ENCODE results near the gene AP3D1.

The AP3D1 gene

DNA sequence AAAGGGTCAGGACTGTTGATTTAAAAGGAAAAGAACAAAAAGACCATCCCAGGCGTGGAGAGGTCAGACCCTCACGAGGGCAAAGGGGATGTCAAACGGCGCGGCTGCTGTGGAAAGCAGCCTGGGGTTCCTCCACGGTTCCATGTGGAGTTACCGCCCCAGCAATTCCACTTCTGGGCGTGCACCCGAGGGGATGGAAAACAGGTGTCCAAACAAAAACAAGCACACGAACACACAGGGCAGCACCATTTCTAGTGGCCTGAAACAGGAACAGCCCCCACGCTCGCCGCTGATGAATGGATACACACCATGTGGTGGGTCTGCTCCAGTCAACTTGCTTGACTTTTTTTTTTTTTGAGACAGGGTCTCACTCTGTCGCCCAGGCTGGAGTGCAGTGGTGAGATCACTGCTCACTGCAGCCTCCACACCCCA lies 11.2 kb downstream of the AP3D1 start:
- H3K36me3 ChIP-seq (replicated peaks; ENCODE audit: low read depth, low read length) = peaks cover 46% of the 10 kb centered on the region
- H3K4me3 ChIP-seq (ENCODE audit: low read length) = no peak overlapping the region
- H3K9ac ChIP-seq (ENCODE audit: low read length) = no peak overlapping the region
- no peaks in the 10 kb centered on the region for H3K9me3 ChIP-seq (ENCODE audit: insufficient read depth, low read length)
- no peak overlapping the region for H2AFZ ChIP-seq (ENCODE audit: low read depth, low read length)
- H3K27ac ChIP-seq (ENCODE audit: low read length) = no peak overlapping the region
- H3K27me3 ChIP-seq (ENCODE audit: low read depth, low read length) = no peaks in the 10 kb centered on the region
- H3K4me1 ChIP-seq (ENCODE audit: low read length) = no peaks in the 10 kb centered on the region
- peaks cover 93% of the 10 kb centered on the region for H3K79me2 ChIP-seq (ENCODE audit: low read length)
- H3K4me2 ChIP-seq (ENCODE audit: low read length) = no peak overlapping the region
- peaks cover 67% of the 10 kb centered on the region for H4K20me1 ChIP-seq (ENCODE audit: insufficient read depth, low read length)
- no peak for TF ChIP-seq EZH2phosphoT487 (IDR thresholded peaks at IDR 0.05; ENCODE audit: low read depth)
- TF ChIP-seq, protein P1, sequence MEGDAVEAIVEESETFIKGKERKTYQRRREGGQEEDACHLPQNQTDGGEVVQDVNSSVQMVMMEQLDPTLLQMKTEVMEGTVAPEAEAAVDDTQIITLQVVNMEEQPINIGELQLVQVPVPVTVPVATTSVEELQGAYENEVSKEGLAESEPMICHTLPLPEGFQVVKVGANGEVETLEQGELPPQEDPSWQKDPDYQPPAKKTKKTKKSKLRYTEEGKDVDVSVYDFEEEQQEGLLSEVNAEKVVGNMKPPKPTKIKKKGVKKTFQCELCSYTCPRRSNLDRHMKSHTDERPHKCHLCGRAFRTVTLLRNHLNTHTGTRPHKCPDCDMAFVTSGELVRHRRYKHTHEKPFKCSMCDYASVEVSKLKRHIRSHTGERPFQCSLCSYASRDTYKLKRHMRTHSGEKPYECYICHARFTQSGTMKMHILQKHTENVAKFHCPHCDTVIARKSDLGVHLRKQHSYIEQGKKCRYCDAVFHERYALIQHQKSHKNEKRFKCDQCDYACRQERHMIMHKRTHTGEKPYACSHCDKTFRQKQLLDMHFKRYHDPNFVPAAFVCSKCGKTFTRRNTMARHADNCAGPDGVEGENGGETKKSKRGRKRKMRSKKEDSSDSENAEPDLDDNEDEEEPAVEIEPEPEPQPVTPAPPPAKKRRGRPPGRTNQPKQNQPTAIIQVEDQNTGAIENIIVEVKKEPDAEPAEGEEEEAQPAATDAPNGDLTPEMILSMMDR (IDR thresholded peaks at IDR 0.05; ENCODE audit: low read depth, low read length) = no peak

DNA sequence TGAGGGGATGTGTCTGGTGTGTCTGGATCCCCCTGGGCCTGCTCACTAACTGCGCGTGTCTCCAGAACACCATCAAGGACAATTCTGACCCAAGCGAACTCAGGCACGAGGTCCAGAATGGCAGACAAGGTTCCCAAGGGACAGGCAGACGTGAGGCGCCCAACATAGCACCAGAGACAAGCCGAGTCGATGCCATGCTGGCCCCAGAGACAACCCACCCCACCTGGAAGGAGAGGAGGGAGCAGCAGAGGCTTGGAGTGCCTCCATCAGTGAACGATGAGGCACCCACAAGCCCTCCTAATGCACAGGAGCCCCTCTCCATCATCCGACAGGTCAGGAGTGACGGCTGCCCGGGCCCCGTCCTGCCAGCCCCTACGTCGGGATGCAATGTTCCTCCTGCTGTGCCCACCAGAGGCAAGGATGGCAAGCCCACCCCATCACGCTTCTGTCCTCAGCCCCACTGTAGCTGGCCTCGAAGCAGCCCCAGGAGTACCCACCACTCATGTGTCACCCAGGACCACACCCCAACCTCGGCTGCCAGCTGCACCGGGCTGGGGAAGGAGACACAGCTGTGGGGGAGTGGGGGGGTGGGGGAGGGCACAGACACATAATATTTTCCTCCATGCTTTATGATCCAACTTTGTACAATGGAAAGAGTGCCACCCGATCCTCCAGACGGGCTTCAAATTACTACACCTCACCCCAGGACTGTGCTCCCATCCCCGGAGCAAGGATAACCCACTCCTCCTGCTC lies 11.8 kb downstream of the AP3D1 start:
- Histone ChIP-seq H4K20me1 (ENCODE audit: insufficient read depth, low read length) (peaks cover 62% of the 10 kb centered on the region), H3K27me3 (ENCODE audit: low read depth, low read length) (no peaks in the 10 kb centered on the region), H3K9me3 (ENCODE audit: insufficient read depth, low read length) (no peaks in the 10 kb centered on the region), H2AFZ (ENCODE audit: low read depth, low read length) (no peak overlapping the region), H3K36me3 (replicated peaks; ENCODE audit: low read depth, low read length) (peaks cover 42% of the 10 kb centered on the region), H3K9ac (ENCODE audit: low read length) (no peak overlapping the region), H3K4me1 (ENCODE audit: low read length) (no peaks in the 10 kb centered on the region), H3K79me2 (ENCODE audit: low read length) (peaks cover 87% of the 10 kb centered on the region), H3K4me3 (ENCODE audit: low read length) (no peak overlapping the region), H3K27ac (ENCODE audit: low read length) (no peak overlapping the region), H3K4me2 (ENCODE audit: low read length) (no peak overlapping the region)
- TF ChIP-seq, protein P1 (IDR thresholded peaks at IDR 0.05; ENCODE audit: low read depth, low read length) = no peak
- no peak for TF ChIP-seq EZH2phosphoT487 (IDR thresholded peaks at IDR 0.05; ENCODE audit: low read depth)

DNA sequence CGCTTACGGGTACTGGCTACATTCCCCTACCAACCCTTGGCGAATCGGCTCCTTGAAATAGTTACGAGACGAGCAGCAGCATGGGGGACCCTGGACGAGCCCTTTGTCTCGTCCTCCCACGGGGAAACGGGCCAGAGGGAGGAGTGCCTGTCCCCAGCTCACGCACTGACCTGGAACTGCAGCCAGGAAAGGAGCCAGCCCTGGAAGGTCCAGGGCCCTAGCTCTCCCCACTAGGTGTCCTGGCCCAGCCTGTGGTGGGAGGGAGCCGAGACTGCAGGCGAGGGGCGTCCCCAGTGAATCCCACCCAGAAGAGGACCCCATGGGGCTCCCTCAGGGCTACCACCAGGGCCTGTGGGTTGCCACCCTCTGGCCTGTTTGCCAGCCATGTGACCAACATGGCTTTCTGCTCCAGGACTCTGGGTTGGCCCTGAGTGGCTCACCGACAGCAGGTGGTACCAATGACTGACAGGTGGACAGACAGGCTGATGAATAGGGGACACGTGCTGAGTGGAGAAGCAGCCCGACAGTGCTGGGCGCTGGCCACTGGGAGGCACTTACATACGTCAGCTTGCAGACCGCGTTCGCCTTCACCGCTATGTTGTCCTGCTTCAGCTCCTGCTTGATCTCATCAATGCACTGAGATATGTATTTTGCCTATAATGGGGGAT lies 13.2 kb downstream of the AP3D1 start:
- Histone ChIP-seq H3K9me3 (ENCODE audit: insufficient read depth, low read length) (no peaks in the 10 kb centered on the region), H3K4me1 (ENCODE audit: low read length) (no peaks in the 10 kb centered on the region), H2AFZ (ENCODE audit: low read depth, low read length) (no peak overlapping the region), H3K9ac (ENCODE audit: low read length) (no peak overlapping the region), H3K36me3 (replicated peaks; ENCODE audit: low read depth, low read length) (peaks cover 42% of the 10 kb centered on the region), H3K4me2 (ENCODE audit: low read length) (no peak overlapping the region), H3K27me3 (ENCODE audit: low read depth, low read length) (no peaks in the 10 kb centered on the region), H3K27ac (ENCODE audit: low read length) (no peak overlapping the region), H3K79me2 (ENCODE audit: low read length) (peaks cover 75% of the 10 kb centered on the region), H3K4me3 (ENCODE audit: low read length) (no peak overlapping the region), H4K20me1 (ENCODE audit: insufficient read depth, low read length) (peaks cover 52% of the 10 kb centered on the region)
- no peak for TF ChIP-seq EZH2phosphoT487 (IDR thresholded peaks at IDR 0.05; ENCODE audit: low read depth)
- TF ChIP-seq, protein P1 (IDR thresholded peaks at IDR 0.05; ENCODE audit: low read depth, low read length) = no peak

DNA sequence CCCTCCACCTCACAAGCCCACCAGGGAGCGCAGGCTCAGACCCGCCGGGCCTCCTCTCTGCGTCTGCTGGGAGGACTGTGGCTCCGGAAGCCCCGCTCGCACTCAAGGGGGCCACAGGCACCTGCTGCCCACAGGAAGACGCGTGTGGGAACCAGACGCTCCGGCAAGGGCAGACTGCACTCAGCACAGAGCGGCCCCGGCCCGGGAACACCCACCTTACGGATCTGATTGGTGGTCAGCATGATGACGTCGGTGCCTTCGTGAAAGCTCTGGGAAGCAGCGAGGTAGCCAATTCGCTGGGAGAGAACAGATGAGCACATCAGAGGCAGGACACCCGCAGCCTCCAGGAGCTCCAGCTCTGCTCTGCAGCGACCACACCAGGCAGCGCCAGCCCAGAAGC lies 14.6 kb downstream of the AP3D1 start:
- Histone ChIP-seq H3K4me3 (ENCODE audit: low read length) (no peak overlapping the region), H3K4me1 (ENCODE audit: low read length) (no peaks in the 10 kb centered on the region), H3K9ac (ENCODE audit: low read length) (no peak overlapping the region), H3K9me3 (ENCODE audit: insufficient read depth, low read length) (no peaks in the 10 kb centered on the region), H3K36me3 (replicated peaks; ENCODE audit: low read depth, low read length) (peaks cover 50% of the 10 kb centered on the region), H3K4me2 (ENCODE audit: low read length) (no peak overlapping the region), H3K27me3 (ENCODE audit: low read depth, low read length) (no peaks in the 10 kb centered on the region), H3K79me2 (ENCODE audit: low read length) (peaks cover 73% of the 10 kb centered on the region), H3K27ac (ENCODE audit: low read length) (no peak overlapping the region), H4K20me1 (ENCODE audit: insufficient read depth, low read length) (peaks cover 48% of the 10 kb centered on the region), H2AFZ (ENCODE audit: low read depth, low read length) (no peak overlapping the region)
- TF ChIP-seq EZH2phosphoT487 (IDR thresholded peaks at IDR 0.05; ENCODE audit: low read depth) = no peak
- TF ChIP-seq, protein P1 (IDR thresholded peaks at IDR 0.05; ENCODE audit: low read depth, low read length) = no peak

All from OCI-LY3 (cell line).